KG1 (cell line): ENCODE data around the gene KIF26B.
"Not testable (repeated sequence)": the region's sequence is repeated elsewhere in the genome, so short reads cannot be mapped to it uniquely, and the experiment has no call there.

Experiments
- DNase-seq: peaks from one replicate; lab custom pipeline; 2025; lab: John Stamatoyannopoulos, UW

The KIF26B gene

DNA sequence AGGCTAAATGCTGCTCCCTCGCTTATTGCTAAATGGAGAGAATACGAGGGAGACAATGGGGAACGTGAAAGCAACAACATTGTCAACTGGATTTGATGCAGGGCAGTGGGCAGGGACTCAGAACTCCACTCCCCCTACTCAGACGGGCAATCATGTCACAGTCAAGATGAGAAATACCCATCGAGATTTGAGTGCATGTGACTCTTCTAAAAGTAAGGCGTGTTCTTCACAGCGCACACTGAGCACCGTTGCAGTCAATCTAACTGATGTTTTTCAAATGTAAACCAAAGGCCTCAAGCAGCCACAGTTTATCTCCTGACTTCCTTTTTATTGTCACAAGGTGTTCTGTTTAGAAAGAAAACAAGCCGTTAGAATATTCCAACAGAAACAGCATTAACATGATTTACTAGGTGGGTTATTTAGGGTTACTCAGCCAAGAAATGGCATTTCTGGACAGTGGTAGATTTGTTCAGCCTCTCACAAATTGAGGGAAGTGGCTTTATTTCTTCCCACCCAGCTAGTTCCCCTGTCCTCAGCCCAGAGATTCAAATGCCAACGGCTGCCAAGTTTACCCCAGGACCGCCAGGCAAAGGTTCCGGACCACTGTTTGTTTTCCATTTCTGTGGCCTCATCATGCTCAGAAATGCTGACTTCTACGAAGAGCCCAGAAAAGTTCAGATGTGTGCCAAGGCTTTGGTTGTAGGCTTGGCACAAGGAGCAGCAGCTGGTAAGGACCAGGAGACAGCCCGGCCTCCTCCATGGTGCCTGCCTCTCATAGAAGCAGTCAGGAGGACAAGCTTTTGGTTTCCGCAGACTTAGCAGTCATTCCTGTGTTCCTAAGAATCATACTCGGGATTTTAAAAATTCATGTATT is 171.4 kb downstream of the KIF26B start:
- DNase-seq, result no peak

DNA sequence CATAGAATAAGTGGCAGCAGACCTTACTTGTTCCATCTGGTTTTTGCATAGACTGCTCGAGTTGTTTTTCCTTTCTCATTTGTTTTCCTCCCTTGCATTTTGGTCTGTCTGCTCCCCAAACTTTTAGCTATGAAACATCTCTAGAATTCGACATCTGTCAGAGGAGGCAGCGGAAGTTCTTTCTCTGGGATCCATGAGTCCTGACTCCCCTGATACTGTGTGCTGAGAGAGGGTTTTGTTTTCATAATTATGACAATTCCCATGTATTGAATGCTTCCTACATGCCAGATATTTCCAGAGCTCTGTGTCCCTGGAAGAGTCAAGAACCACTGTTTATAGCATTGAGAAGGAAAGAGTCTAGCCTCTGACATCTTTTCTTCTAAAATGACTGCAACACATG is 172.6 kb downstream of the KIF26B start:
- no peak for DNase-seq

- DNase-seq, result no peak
Measured at GRCh38 chr1:245327842-245328241, 173.1 kb downstream of the KIF26B start.

DNA sequence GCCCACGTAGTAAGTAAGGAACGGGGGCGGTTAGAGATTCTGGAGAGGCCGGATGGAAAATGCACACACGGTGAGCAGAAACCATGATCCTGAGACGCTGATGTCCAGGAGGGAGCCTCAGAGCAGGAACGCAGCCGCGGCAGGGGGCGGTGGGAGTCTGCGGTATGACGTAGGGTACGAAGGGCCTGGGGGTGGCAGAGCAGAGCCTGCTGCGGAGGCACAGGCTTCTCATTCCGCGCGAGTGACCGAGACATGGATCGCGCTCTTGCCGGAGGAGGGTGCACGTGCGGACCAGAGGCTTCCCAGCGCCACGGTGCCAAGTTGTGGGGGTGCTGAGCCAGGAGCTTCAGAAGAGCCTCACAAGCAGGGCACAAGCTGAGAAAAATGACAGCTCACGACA is 176.2 kb downstream of the KIF26B start:
- DNase-seq, result no peak

DNA sequence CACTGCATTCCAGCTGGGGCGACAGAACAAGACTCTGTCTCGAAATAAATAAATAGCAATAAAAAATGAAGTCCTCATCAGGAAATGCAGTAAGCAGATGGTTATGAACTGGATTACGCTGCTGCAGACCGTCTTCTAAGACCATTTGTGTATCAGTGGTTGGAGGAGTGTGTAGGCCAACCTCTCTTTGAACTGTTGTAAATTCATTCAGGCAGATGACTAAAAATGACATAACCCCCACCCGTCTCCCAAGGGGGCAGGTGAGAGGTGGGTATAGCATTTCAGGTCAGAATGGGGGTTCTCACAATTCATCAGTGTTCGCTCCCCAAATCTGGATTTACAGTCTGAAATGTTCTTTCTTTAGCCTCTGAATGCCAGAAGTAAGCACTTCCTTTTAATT is 177.3 kb downstream of the KIF26B start:
- no peak for DNase-seq

GRCh38 chr1:245332513-245332912 is 177.7 kb downstream of the KIF26B start:
- DNase-seq, result no peak

- no peak for DNase-seq
Measured at GRCh38 chr1:245334235-245334634, 179.4 kb downstream of the KIF26B start.

GRCh38 chr1:245334827-245335490 is 180.2 kb downstream of the KIF26B start:
- DNase-seq, result no peak

GRCh38 chr1:245335684-245336083 is 180.9 kb downstream of the KIF26B start:
- not testable (repeated sequence) for DNase-seq

GRCh38 chr1:245336149-245336983 is 181.6 kb downstream of the KIF26B start:
- no peak for DNase-seq

- not testable (repeated sequence) for DNase-seq
Measured at GRCh38 chr1:245336984-245337355, 182.2 kb downstream of the KIF26B start.

DNA sequence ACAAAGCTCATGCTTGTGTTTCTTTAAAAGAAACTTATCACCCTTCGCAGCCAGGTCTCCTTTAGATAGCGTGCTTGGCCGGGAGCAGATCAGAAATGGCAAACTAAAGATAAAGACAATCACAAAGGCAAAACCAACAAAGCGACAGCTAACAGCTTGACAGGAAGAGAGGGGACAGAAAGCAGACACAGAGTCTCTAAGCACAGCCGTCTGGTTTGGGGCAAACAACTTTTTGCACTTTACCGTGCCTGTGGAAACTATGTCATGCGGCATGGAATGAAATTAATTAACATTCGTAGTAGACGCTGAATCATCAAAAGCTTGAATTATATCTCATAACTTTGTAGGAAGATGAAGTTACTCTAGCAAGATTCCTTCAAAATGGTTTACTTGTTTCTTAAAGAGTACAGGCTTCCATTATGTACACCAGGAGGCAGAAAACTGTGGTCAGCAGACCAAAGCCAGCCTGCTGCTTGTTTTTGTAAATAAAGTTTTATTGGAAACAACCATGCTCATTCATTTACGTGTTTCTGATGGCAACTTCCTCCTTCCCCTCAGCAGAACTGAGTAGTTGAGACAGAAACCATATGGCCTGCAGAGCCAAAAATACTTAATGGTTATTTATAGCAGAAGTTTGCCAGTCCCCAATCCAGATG is 183.2 kb downstream of the KIF26B start:
- DNase-seq, result no peak

DNA sequence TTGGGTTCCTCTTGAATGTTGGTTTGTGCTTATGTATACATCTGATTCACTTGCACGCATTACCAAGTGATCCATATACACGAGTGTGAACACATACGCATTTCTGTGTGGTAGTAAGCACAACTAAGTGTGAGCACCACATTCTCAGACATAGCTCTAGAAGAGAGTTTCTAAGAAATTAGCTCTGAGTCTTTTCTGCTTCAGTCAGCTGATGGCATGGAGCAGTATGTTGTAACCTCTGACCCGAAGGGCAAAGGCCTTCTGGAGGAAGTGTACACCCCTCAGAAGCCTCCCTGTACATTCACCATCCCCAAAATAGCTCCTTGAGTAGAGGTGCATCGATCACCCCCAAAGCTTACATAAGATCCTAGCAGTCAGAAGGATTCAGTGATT is 183.7 kb downstream of the KIF26B start:
- DNase-seq, result no peak

- no peak for DNase-seq
Measured at GRCh38 chr1:245341743-245342142, 187.0 kb downstream of the KIF26B start.

- no peak for DNase-seq
Measured at GRCh38 chr1:245345191-245345884, 190.6 kb downstream of the KIF26B start.

- DNase-seq, result no peak
Measured at GRCh38 chr1:245348626-245349025, 193.8 kb downstream of the KIF26B start.

DNA sequence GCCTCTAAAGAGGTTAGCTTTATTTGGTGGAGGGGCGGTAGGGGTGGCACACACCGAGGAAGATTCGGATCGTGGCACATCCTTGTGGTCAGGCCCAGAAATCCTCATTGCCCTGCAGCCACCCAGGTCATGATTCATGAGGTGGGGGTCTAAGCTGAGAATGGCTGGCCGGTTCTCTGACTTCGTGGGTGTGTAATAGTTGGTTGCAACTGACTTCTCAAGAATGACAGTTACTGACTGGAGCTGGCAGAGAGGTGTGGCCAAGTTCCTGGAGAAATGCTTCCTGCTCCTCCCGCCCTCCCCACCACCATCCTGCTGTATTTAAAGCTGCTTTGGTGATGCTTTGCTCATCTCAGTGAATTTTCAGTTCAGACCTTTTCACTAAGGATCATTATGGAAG is 198.6 kb downstream of the KIF26B start:
- DNase-seq, result no peak

GRCh38 chr1:245353915-245354775 is 199.4 kb downstream of the KIF26B start:
- no peak for DNase-seq

GRCh38 chr1:245355851-245356630 is 201.3 kb downstream of the KIF26B start:
- not testable (repeated sequence) for DNase-seq
